ENCODE data around the gene EPS8.

Gene EPS8

GRCh38 chr12:15650399-15651128, 138.6 kb downstream of the EPS8 start:
- H3K36me3 ChIP-seq (ENCODE audit: insufficient read depth, low read length), result no peaks in the 10 kb centered on the region
- no peaks in the 10 kb centered on the region for H3K9me2 ChIP-seq (ENCODE audit: low read depth, low read length)
- H3K9ac ChIP-seq (ENCODE audit: low read length), result no peak overlapping the region
- no peaks in the 10 kb centered on the region for H3K79me2 ChIP-seq (ENCODE audit: insufficient read depth, low read length)
- no peak overlapping the region for H3K27ac ChIP-seq (ENCODE audit: low read depth, low read length, poor library complexity, severe bottlenecking)
- H3K4me2 ChIP-seq (ENCODE audit: low read length), result no peak overlapping the region
- H3K9me3 ChIP-seq (ENCODE audit: low read length), result no peaks in the 10 kb centered on the region
- no peak for TF ChIP-seq EZH2 (IDR thresholded peaks at IDR 0.05; ENCODE audit: borderline replicate concordance, low read length)
- H4K20me1 ChIP-seq (ENCODE audit: insufficient read depth, low read length), result no peaks in the 10 kb centered on the region
- no peak overlapping the region for H2AFZ ChIP-seq (ENCODE audit: low read length)
- no peaks in the 10 kb centered on the region for H3K4me1 ChIP-seq (ENCODE audit: insufficient read depth, low read length, severe bottlenecking)
- H3K27me3 ChIP-seq (ENCODE audit: insufficient read depth, low read length), result no peaks in the 10 kb centered on the region
- no peaks in the 10 kb centered on the region for H3F3A ChIP-seq (ENCODE audit: insufficient read depth, low read length)
- no peak overlapping the region for H3K4me3 ChIP-seq (ENCODE audit: low read depth, low read length, poor library complexity, severe bottlenecking)

- Histone ChIP-seq H3K4me1 (ENCODE audit: insufficient read depth, low read length, severe bottlenecking) (no peaks in the 10 kb centered on the region), H3K9me3 (ENCODE audit: low read length) (no peaks in the 10 kb centered on the region), H3F3A (ENCODE audit: insufficient read depth, low read length) (no peaks in the 10 kb centered on the region), H3K27ac (ENCODE audit: low read depth, low read length, poor library complexity, severe bottlenecking) (no peak overlapping the region), H3K9ac (ENCODE audit: low read length) (no peak overlapping the region), H3K27me3 (ENCODE audit: insufficient read depth, low read length) (no peaks in the 10 kb centered on the region), H3K9me2 (ENCODE audit: low read depth, low read length) (no peaks in the 10 kb centered on the region), H3K79me2 (ENCODE audit: insufficient read depth, low read length) (no peaks in the 10 kb centered on the region), H3K4me3 (ENCODE audit: low read depth, low read length, poor library complexity, severe bottlenecking) (no peak overlapping the region), H3K36me3 (ENCODE audit: insufficient read depth, low read length) (no peaks in the 10 kb centered on the region), H3K4me2 (ENCODE audit: low read length) (no peak overlapping the region), H2AFZ (ENCODE audit: low read length) (no peak overlapping the region), H4K20me1 (ENCODE audit: insufficient read depth, low read length) (no peaks in the 10 kb centered on the region)
- TF ChIP-seq CTCF (IDR thresholded peaks at IDR 0.05; ENCODE audit: low read length), result no peak
These were observed 139.8 kb downstream of the EPS8 start for GRCh38 chr12:15649347-15649746.

GRCh38 chr12:15648558-15648957, 140.6 kb downstream of the EPS8 start:
- Histone ChIP-seq H3K4me3 (ENCODE audit: low read depth, low read length, poor library complexity, severe bottlenecking) (no peak overlapping the region), H3K36me3 (ENCODE audit: insufficient read depth, low read length) (no peaks in the 10 kb centered on the region)

More at GRCh38 chr12:15648558-15648957, 140.6 kb downstream of the EPS8 start:
- Histone ChIP-seq H3K27ac (ENCODE audit: low read depth, low read length, poor library complexity, severe bottlenecking) (no peak overlapping the region), H4K20me1 (ENCODE audit: insufficient read depth, low read length) (no peaks in the 10 kb centered on the region), H3K4me1 (ENCODE audit: insufficient read depth, low read length, severe bottlenecking) (no peaks in the 10 kb centered on the region), H2AFZ (ENCODE audit: low read length) (no peak overlapping the region), H3K9ac (ENCODE audit: low read length) (no peak overlapping the region), H3K9me3 (ENCODE audit: low read length) (no peaks in the 10 kb centered on the region), H3K79me2 (ENCODE audit: insufficient read depth, low read length) (no peaks in the 10 kb centered on the region), H3F3A (ENCODE audit: insufficient read depth, low read length) (no peaks in the 10 kb centered on the region), H3K4me2 (ENCODE audit: low read length) (no peak overlapping the region), H3K27me3 (ENCODE audit: insufficient read depth, low read length) (no peaks in the 10 kb centered on the region), H3K9me2 (ENCODE audit: low read depth, low read length) (no peaks in the 10 kb centered on the region)
- TF ChIP-seq EZH2 (IDR thresholded peaks at IDR 0.05; ENCODE audit: borderline replicate concordance, low read length) (no peak), CTCF (IDR thresholded peaks at IDR 0.05; ENCODE audit: low read length) (no peak)

All from OCI-LY1 (cell line).